ENCODE measurements around the gene SRGN. TPM values are rescaled to one million over a fixed set of nuclear protein-coding genes. Genes with fewer than 3 reads are reported as not detected.

Gene SRGN
- polyA plus RNA-seq, 1 donor from 2014 or later, result not detected

- no peak overlapping the region for H3K4me3 ChIP-seq (ENCODE audit: low read length)
- H2AFZ ChIP-seq (ENCODE audit: low read depth, low read length), result no peak overlapping the region
- TF ChIP-seq POLR2AphosphoS5 (IDR thresholded peaks at IDR 0.05), result no peak
- TF ChIP-seq, protein P1, sequence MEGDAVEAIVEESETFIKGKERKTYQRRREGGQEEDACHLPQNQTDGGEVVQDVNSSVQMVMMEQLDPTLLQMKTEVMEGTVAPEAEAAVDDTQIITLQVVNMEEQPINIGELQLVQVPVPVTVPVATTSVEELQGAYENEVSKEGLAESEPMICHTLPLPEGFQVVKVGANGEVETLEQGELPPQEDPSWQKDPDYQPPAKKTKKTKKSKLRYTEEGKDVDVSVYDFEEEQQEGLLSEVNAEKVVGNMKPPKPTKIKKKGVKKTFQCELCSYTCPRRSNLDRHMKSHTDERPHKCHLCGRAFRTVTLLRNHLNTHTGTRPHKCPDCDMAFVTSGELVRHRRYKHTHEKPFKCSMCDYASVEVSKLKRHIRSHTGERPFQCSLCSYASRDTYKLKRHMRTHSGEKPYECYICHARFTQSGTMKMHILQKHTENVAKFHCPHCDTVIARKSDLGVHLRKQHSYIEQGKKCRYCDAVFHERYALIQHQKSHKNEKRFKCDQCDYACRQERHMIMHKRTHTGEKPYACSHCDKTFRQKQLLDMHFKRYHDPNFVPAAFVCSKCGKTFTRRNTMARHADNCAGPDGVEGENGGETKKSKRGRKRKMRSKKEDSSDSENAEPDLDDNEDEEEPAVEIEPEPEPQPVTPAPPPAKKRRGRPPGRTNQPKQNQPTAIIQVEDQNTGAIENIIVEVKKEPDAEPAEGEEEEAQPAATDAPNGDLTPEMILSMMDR (IDR thresholded peaks at IDR 0.05; ENCODE audit: poor library complexity, severe bottlenecking), result no peak
- no peak for TF ChIP-seq TAF1 (IDR thresholded peaks at IDR 0.05; ENCODE audit: low read depth)
- no peak for TF ChIP-seq EP300 (conservative IDR thresholded peaks at IDR 0.05; ENCODE audit: poor library complexity, severe bottlenecking)
- no peak for TF ChIP-seq REST (IDR thresholded peaks at IDR 0.05; ENCODE audit: borderline replicate concordance)
- no peak for TF ChIP-seq SMC3 (conservative IDR thresholded peaks at IDR 0.05; ENCODE audit: poor library complexity)
- TF ChIP-seq MXI1 (conservative IDR thresholded peaks at IDR 0.05; ENCODE audit: poor library complexity, severe bottlenecking), result no peak
- TF ChIP-seq RAD21 (conservative IDR thresholded peaks at IDR 0.05), result no peak
- no peak for TF ChIP-seq EZH2 (IDR thresholded peaks at IDR 0.05; ENCODE audit: borderline replicate concordance, insufficient read depth, low read length, poor library complexity, severe bottlenecking)
- H3K27ac ChIP-seq (ENCODE audit: low read length), result no peak overlapping the region
- no peak overlapping the region for H3K9ac ChIP-seq (ENCODE audit: low read length)
- H3K27me3 ChIP-seq (ENCODE audit: insufficient read depth, low read depth, low read length), result no peaks in the 10 kb centered on the region
- H3K79me2 ChIP-seq (replicated peaks; ENCODE audit: insufficient read depth, low read length), result no peaks in the 10 kb centered on the region
- no peak overlapping the region for H3K4me2 ChIP-seq (ENCODE audit: low read length)
- H3K36me3 ChIP-seq (ENCODE audit: insufficient read depth, low read length), result no peaks in the 10 kb centered on the region
- H4K20me1 ChIP-seq (ENCODE audit: insufficient read depth), result no peaks in the 10 kb centered on the region
- H3K9me2 ChIP-seq (ENCODE audit: insufficient read depth, low read length), result no peaks in the 10 kb centered on the region
- H3F3A ChIP-seq (ENCODE audit: insufficient read depth, low read length, poor library complexity, severe bottlenecking), result no peaks in the 10 kb centered on the region
- no peaks in the 10 kb centered on the region for H3K9me3 ChIP-seq (ENCODE audit: low read length)
These were observed 15.9 kb downstream of the SRGN start for GRCh38 chr10:69103784-69104183.

DNA sequence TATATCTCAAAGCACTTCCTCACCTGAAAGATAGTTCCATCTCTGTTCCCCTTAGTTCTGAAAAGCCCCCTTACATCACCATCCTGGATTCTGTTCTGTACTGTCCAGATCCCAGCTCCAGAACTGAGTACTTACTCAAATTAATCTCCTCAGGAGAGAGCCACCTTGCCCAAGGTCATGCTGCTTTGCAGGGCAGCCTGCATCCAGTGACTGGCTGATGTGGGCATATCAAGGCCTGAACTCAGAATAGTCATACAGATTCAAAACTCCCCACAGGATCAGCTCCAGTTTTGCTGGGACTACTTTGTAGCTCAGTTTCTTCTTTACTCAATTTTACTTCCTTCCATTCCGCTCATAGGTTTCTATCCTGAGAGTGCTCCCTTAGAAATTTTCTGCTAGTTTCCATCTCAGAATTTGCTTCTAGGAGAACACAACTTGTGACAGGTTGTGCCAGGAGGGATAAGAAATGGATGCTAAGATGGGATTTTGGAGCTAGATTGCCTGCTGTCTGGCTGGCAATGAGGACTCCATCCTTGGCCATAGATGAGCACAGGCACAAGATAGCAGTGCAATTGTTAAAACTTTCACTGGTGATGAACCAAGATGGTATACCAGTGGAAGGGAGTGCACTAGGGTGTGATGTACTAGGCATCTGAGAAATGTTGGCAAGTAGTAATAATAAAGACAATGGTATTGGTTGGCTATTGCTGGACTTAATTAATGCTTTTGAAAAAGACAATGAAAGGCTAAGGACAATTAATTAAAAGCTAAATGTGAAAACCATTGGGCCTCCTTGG, 17.3 kb downstream of the SRGN start:
- H3K36me3 ChIP-seq (ENCODE audit: insufficient read depth, low read length), result no peaks in the 10 kb centered on the region
- no peaks in the 10 kb centered on the region for H3F3A ChIP-seq (ENCODE audit: insufficient read depth, low read length, poor library complexity, severe bottlenecking)
- H3K4me3 ChIP-seq (ENCODE audit: low read length), result no peak overlapping the region
- no peaks in the 10 kb centered on the region for H3K9me3 ChIP-seq (ENCODE audit: low read length)
- no peaks in the 10 kb centered on the region for H3K79me2 ChIP-seq (replicated peaks; ENCODE audit: insufficient read depth, low read length)
- H3K4me2 ChIP-seq (ENCODE audit: low read length), result no peak overlapping the region
- H3K9me2 ChIP-seq (ENCODE audit: insufficient read depth, low read length), result no peaks in the 10 kb centered on the region
- H3K27me3 ChIP-seq (ENCODE audit: insufficient read depth, low read depth, low read length), result no peaks in the 10 kb centered on the region
- no peaks in the 10 kb centered on the region for H4K20me1 ChIP-seq (ENCODE audit: insufficient read depth)
- TF ChIP-seq EP300 (conservative IDR thresholded peaks at IDR 0.05; ENCODE audit: poor library complexity, severe bottlenecking), result no peak
- no peak for TF ChIP-seq TAF1 (IDR thresholded peaks at IDR 0.05; ENCODE audit: low read depth)
- TF ChIP-seq SMC3 (conservative IDR thresholded peaks at IDR 0.05; ENCODE audit: poor library complexity), result no peak
- no peak for TF ChIP-seq EZH2 (IDR thresholded peaks at IDR 0.05; ENCODE audit: borderline replicate concordance, insufficient read depth, low read length, poor library complexity, severe bottlenecking)
- TF ChIP-seq REST (IDR thresholded peaks at IDR 0.05; ENCODE audit: borderline replicate concordance), result no peak
- no peak overlapping the region for H3K9ac ChIP-seq (ENCODE audit: low read length)
- H2AFZ ChIP-seq (ENCODE audit: low read depth, low read length), result no peak overlapping the region
- no peak overlapping the region for H3K27ac ChIP-seq (ENCODE audit: low read length)

Data from neural cell (in vitro differentiated cells).